DOHH2 (cell line): ENCODE measurements around the gene NRN1.

Source experiments
- H3F3A ChIP-seq: fragments of 200-600 bp; sonication (generic), shearing (Covaris generic); 2 replicates; pipeline ENCODE4 v1.6.0; 2016; ENCODE audit warnings: antibody characterized with exemption, mild to moderate bottlenecking; ENCODE audit not compliant: control insufficient read depth, insufficient read depth
- H3K27ac ChIP-seq: fragments of 200-600 bp; sonication (generic); 2 replicates; pipeline ENCODE4 v1.5.1; 2014; ENCODE audit warnings: low read depth, mild to moderate bottlenecking, low read length, moderate library complexity
- H3K27me3 ChIP-seq: fragments of 200-600 bp; sonication (generic); 2 replicates; pipeline ENCODE4 v1.6.1; 2014; ENCODE audit warnings: mild to moderate bottlenecking, low read length, mixed read lengths; ENCODE audit not compliant: control insufficient read depth
- H3K36me3 ChIP-seq: fragments of 200-600 bp; sonication (generic); 2 replicates; pipeline ENCODE4 v1.6.1; 2014; ENCODE audit warnings: mild to moderate bottlenecking, low read length, moderate library complexity, mixed read lengths; ENCODE audit not compliant: control insufficient read depth
- H3K4me1 ChIP-seq: fragments of 200-600 bp; sonication (generic); 2 replicates; pipeline ENCODE4 v1.6.1; 2014; ENCODE audit warnings: mild to moderate bottlenecking, low read length, mixed read lengths; ENCODE audit not compliant: control insufficient read depth
- H3K4me2 ChIP-seq: fragments of 200-600 bp; sonication (generic); 2 replicates; pipeline ENCODE4 v1.6.0; 2014; ENCODE audit warnings: mild to moderate bottlenecking, low read length, moderate library complexity
- H3K4me3 ChIP-seq: fragments of 200-600 bp; sonication (generic); 2 replicates; pipeline ENCODE4 v1.5.1; 2014; ENCODE audit warnings: mild to moderate bottlenecking, low read length, mixed read lengths
- H3K79me2 ChIP-seq: fragments of 200-600 bp; sonication (generic); 2 replicates; pipeline ENCODE4 v1.6.1; 2014; ENCODE audit warnings: mild to moderate bottlenecking, low read length, mixed read lengths; ENCODE audit not compliant: control insufficient read depth
- H3K9me2 ChIP-seq: fragments of 200-600 bp; sonication (generic); replicated peaks from 2 replicates; pipeline ENCODE4 v1.6.1; 2014; ENCODE audit warnings: mild to moderate bottlenecking, low read length, mixed read lengths; ENCODE audit not compliant: control insufficient read depth
- H3K9me3 ChIP-seq: fragments of 200-600 bp; sonication (generic); 2 replicates; pipeline ENCODE4 v1.6.1; 2014; ENCODE audit warnings: antibody characterized with exemption, low read length, mixed read lengths; ENCODE audit not compliant: control insufficient read depth, insufficient read depth
- H4K20me1 ChIP-seq: fragments of 200-600 bp; sonication (generic); 2 replicates; pipeline ENCODE4 v1.6.0; 2014; ENCODE audit warnings: low read depth, mild to moderate bottlenecking, antibody characterized with exemption, low read length, moderate library complexity; ENCODE audit not compliant: control insufficient read depth, insufficient read depth
- CTCF ChIP-seq: fragments of 200-600 bp; sonication (generic); IDR thresholded peaks from one replicate; pipeline ENCODE4 v1.5.1; 2014; ENCODE audit warnings: antibody characterized with exemption, mild to moderate bottlenecking, low read depth, low read length; ENCODE audit not compliant: poor library complexity, severe bottlenecking
- EZH2phosphoT487 ChIP-seq: fragments of 200-600 bp; sonication (generic); IDR thresholded peaks from 2 replicates; pipeline ENCODE4 v1.6.1; 2017; ENCODE audit warnings: borderline replicate concordance, mild to moderate bottlenecking, antibody characterized with exemption, low read length, moderate library complexity, mixed read lengths

NRN1 gene

GRCh38 chr6:6039946-6040509, 33.3 kb upstream of the NRN1 start:
- Histone ChIP-seq H4K20me1 (no peaks in the 10 kb centered on the region), H3F3A (no peaks in the 10 kb centered on the region), H3K4me3 (no peak overlapping the region), H3K79me2 (no peaks in the 10 kb centered on the region), H3K27ac (no peak overlapping the region), H3K9me3 (no peaks in the 10 kb centered on the region), H3K36me3 (no peaks in the 10 kb centered on the region), H3K4me1 (no peaks in the 10 kb centered on the region; the same call in 1 of the 2 replicates), H3K4me2 (no peak overlapping the region), H3K27me3 (peaks cover 19% of the 10 kb centered on the region), H3K9me2 (no peaks in the 10 kb centered on the region)
- TF ChIP-seq EZH2phosphoT487 (no peak), CTCF (no peak)

GRCh38 chr6:6037179-6037578, 30.5 kb upstream of the NRN1 start:
- H3K79me2 ChIP-seq: no peaks in the 10 kb centered on the region
- H3F3A ChIP-seq: no peaks in the 10 kb centered on the region
- H3K27me3 ChIP-seq: peaks cover 22% of the 10 kb centered on the region
- H3K36me3 ChIP-seq: no peaks in the 10 kb centered on the region
- no peaks in the 10 kb centered on the region for H3K9me2 ChIP-seq
- H3K4me1 ChIP-seq: no peaks in the 10 kb centered on the region; the same call in 1 of the 2 replicates
- H3K9me3 ChIP-seq: no peaks in the 10 kb centered on the region
- H4K20me1 ChIP-seq: no peaks in the 10 kb centered on the region
- H3K27ac ChIP-seq: no peak overlapping the region
- H3K4me3 ChIP-seq: no peak overlapping the region
- H3K4me2 ChIP-seq: no peak overlapping the region
- TF ChIP-seq EZH2phosphoT487: no peak
- TF ChIP-seq CTCF: no peak

- no peak overlapping the region for H3K4me2 ChIP-seq
- H3K4me3 ChIP-seq: no peak overlapping the region
- no peaks in the 10 kb centered on the region for H3F3A ChIP-seq
- no peak for TF ChIP-seq CTCF
- TF ChIP-seq EZH2phosphoT487: no peak
- no peaks in the 10 kb centered on the region for H3K79me2 ChIP-seq
- no peaks in the 10 kb centered on the region for H3K9me2 ChIP-seq
- H3K27me3 ChIP-seq: 0 out of 2 replicates have a peak, but pooled peaks cover 6% of the 10 kb centered on the region
- H3K36me3 ChIP-seq: no peaks in the 10 kb centered on the region
- H3K27ac ChIP-seq: no peak overlapping the region
- H3K4me1 ChIP-seq: no peaks in the 10 kb centered on the region
- H4K20me1 ChIP-seq: no peaks in the 10 kb centered on the region
- no peaks in the 10 kb centered on the region for H3K9me3 ChIP-seq
Observed at GRCh38 chr6:6033858-6034257, 27.1 kb upstream of the NRN1 start.
